ENCODE results near the gene C1orf21.

C1orf21 gene

DNA sequence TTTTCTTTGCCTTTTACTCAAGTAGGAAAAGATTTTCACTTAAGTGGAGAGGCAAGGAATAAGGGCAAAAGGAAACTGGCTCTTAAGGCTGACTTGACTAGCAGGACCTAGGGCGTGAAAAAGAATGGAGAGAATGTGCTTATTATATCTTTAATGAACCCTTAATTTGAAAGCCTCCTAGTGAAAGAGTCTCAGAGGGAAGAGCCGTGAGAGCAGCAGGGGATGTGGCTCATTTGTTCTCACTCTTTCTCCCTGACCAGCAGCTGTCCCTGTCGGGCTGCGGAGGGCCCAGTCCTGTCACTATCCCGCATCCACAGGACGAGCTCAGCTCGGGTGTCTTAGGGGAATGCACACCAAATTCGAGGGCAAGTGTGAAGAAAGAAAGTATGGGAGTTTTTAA, 187.8 kb downstream of the C1orf21 start:
- H3K9me3 ChIP-seq: no peaks in the 10 kb centered on the region
- no peaks in the 10 kb centered on the region for H3K4me1 ChIP-seq
- TF ChIP-seq, protein P1, sequence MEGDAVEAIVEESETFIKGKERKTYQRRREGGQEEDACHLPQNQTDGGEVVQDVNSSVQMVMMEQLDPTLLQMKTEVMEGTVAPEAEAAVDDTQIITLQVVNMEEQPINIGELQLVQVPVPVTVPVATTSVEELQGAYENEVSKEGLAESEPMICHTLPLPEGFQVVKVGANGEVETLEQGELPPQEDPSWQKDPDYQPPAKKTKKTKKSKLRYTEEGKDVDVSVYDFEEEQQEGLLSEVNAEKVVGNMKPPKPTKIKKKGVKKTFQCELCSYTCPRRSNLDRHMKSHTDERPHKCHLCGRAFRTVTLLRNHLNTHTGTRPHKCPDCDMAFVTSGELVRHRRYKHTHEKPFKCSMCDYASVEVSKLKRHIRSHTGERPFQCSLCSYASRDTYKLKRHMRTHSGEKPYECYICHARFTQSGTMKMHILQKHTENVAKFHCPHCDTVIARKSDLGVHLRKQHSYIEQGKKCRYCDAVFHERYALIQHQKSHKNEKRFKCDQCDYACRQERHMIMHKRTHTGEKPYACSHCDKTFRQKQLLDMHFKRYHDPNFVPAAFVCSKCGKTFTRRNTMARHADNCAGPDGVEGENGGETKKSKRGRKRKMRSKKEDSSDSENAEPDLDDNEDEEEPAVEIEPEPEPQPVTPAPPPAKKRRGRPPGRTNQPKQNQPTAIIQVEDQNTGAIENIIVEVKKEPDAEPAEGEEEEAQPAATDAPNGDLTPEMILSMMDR (IDR thresholded peaks at IDR 0.05; ENCODE audit: low read depth, low read length): no peak
- H3K27me3 ChIP-seq: no peaks in the 10 kb centered on the region
- no peaks in the 10 kb centered on the region; the same call in 1 of the 2 replicates for H3K36me3 ChIP-seq
- DNase-seq: no peak
- H3K4me3 ChIP-seq (ENCODE audit: low read depth, low read length): no peak overlapping the region

DNA sequence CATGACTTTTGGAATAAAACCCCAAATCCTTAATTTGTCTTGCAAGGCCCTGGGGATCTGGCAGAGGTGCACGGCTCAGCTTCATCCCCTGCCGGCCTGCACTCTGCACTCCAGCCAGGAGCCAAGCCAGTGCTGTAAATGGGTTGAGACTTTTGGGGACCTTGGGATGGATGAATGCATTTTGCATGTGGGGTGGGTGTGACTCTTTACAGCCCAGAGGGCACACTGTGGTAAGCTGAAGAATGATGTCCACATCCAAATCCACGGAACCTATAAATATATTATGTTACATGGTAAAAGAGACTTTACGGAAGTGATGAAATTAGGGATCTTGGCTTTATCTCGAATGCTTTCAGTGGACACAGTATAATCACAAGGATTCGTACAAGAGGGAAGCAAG, 190.0 kb downstream of the C1orf21 start:
- Histone ChIP-seq H3K36me3 (no peaks in the 10 kb centered on the region), H3K4me3 (ENCODE audit: low read depth, low read length) (no peak overlapping the region), H3K9me3 (no peaks in the 10 kb centered on the region), H3K27me3 (no peaks in the 10 kb centered on the region), H3K4me1 (no peaks in the 10 kb centered on the region)
- DNase-seq: no peak
- TF ChIP-seq, protein P1 (IDR thresholded peaks at IDR 0.05; ENCODE audit: low read depth, low read length): no peak

DNA sequence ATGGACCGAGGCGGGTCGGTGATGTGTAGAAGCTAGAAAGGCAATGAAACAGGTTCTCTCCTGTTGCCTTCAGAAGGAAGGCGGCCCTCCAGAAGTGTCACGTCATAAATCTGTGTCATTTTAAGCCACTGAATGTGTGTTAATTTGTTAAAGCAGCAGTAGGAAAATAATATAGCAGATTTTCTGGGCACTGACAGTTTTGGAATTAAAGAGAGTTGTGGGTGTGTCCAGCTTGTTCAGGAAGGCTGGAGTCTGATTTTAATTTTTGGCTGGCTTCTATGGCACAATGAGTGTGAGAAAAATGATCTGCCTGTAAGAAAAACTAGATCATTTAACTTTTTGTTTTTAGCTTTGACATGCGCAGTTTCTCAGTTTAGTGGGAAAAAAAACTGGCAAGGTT, 190.5 kb downstream of the C1orf21 start:
- Histone ChIP-seq H3K9me3 (no peaks in the 10 kb centered on the region), H3K27me3 (no peaks in the 10 kb centered on the region), H3K4me1 (no peaks in the 10 kb centered on the region), H3K36me3 (no peaks in the 10 kb centered on the region), H3K4me3 (ENCODE audit: low read depth, low read length) (no peak overlapping the region)
- no peak for DNase-seq
- TF ChIP-seq, protein P1 (IDR thresholded peaks at IDR 0.05; ENCODE audit: low read depth, low read length): no peak

DNA sequence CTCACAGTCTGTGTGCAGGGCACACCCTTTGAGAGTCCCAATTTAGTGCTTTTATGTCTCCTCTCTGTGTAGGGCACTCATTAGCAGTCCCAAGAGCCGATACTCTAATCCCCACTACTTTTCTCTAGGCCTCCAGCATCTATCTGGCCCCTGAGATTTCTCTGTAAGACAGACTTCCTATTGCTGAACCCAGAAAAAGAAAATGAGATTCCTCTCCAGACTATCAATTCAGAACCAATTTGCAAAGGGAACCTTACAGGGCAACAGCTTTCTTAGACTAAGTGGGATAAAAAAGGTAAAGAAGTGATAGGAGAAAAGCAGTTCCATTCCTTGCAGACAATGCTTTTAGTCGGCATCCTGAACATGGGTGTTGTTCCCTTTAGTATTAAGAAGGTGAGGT, 195.6 kb downstream of the C1orf21 start:
- Histone ChIP-seq H3K9me3 (peaks cover 6% of the 10 kb centered on the region), H3K4me1 (no peaks in the 10 kb centered on the region), H3K4me3 (ENCODE audit: low read depth, low read length) (no peak overlapping the region), H3K36me3 (no peaks in the 10 kb centered on the region), H3K27me3 (no peaks in the 10 kb centered on the region)
- no peak for DNase-seq
- TF ChIP-seq, protein P1 (IDR thresholded peaks at IDR 0.05; ENCODE audit: low read depth, low read length): no peak

DNA sequence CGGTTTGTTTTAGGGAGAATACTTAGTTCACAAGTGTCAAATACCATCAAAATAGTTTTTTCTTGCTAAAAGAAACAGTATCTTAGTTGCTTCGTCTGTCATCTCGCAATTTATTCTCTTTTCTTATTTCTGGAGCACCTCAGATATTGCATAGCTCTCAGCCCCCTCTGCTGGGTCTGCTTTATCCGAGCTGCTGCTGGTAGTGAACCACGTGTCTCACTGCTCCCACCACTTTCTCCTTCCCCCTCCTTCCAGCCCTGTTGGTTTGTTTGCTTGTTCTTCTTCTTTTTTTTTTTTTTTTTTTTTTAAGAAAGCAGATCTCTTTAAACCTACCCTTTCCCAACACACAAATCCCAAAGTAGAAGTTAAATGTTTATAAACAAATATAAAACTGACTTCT, 197.0 kb downstream of the C1orf21 start:
- Histone ChIP-seq H3K27me3 (no peaks in the 10 kb centered on the region), H3K9me3 (peaks cover 6% of the 10 kb centered on the region), H3K4me1 (no peaks in the 10 kb centered on the region), H3K4me3 (ENCODE audit: low read depth, low read length) (no peak overlapping the region), H3K36me3 (no peaks in the 10 kb centered on the region)
- no peak for DNase-seq
- TF ChIP-seq, protein P1 (IDR thresholded peaks at IDR 0.05; ENCODE audit: low read depth, low read length): peak; percentile 10

DNA sequence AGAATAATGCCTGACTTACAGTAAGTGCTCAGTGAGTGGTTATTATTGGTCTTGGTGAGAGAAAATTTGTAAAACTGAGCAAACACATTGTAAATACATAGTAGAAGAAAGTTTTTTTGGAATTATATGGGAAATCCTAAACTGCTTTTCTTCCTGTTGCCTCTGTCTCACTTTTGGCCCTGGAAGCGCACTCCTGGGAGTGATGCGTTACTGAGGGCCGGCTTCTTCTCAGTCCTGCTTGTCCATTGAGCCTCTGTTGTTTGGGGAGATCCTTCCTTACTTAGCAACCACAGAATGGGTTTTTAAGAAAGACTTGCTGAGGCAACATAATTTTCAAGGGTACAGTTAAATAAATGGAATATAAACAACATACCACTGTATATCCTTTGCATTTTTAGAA, 201.9 kb downstream of the C1orf21 start:
- no peak overlapping the region for H3K4me3 ChIP-seq (ENCODE audit: low read depth, low read length)
- H3K4me1 ChIP-seq: no peaks in the 10 kb centered on the region
- DNase-seq: no peak
- peaks cover 5% of the 10 kb centered on the region; the same call in 1 of the 2 replicates for H3K36me3 ChIP-seq
- H3K9me3 ChIP-seq: peaks cover 6% of the 10 kb centered on the region
- H3K27me3 ChIP-seq: no peaks in the 10 kb centered on the region
- TF ChIP-seq, protein P1 (IDR thresholded peaks at IDR 0.05; ENCODE audit: low read depth, low read length): no peak
